WI38 (cell line): Measurements from ENCODE around the gene ALPI.

Experiments
- H3K4me3 ChIP-seq: 2 replicates; pipeline ENCODE4 v1.5.1; 2011; ENCODE audit warnings: low read depth, mild to moderate bottlenecking, control low read depth, low read length
- CTCF ChIP-seq: IDR thresholded peaks from 2 replicates; pipeline ENCODE4 v1.5.1; 2012; ENCODE audit warnings: low read depth, mild to moderate bottlenecking, control low read depth, low read length

Gene ALPI

GRCh38 chr2:232415138-232415690 is 40.7 kb upstream of the ALPI start:
- TF ChIP-seq CTCF, result no peak
- H3K4me3 ChIP-seq, result no peak overlapping the region

GRCh38 chr2:232415736-232416520 is 40.0 kb upstream of the ALPI start:
- H3K4me3 ChIP-seq, result no peak overlapping the region
- no peak for TF ChIP-seq CTCF

- no peak overlapping the region for H3K4me3 ChIP-seq
- TF ChIP-seq CTCF, result no peak
These were observed 39.2 kb upstream of the ALPI start for GRCh38 chr2:232416521-232417470.

GRCh38 chr2:232417489-232417888 is 38.5 kb upstream of the ALPI start:
- TF ChIP-seq CTCF, result no peak
- H3K4me3 ChIP-seq, result no peak overlapping the region

- no peak overlapping the region for H3K4me3 ChIP-seq
- no peak for TF ChIP-seq CTCF
These were observed 37.9 kb upstream of the ALPI start for GRCh38 chr2:232418056-232418455.

GRCh38 chr2:232418466-232419244 is 37.3 kb upstream of the ALPI start:
- TF ChIP-seq CTCF, result no peak
- no peak overlapping the region for H3K4me3 ChIP-seq
